Ascending aorta (tissue), 2 donors: Measurements from ENCODE around the gene HNRNPA3. TPM values are rescaled to one million over a fixed set of nuclear protein-coding genes. Genes with fewer than 3 reads are reported as not detected.
"Not testable (repeated sequence)": the region's sequence is repeated elsewhere in the genome, so short reads cannot be mapped to it uniquely, and the experiment has no call there.

Source experiments
- DNase-seq, 2 donors: peaks; one replicate each; pipeline ENCODE4 v3.0.0-alpha.2; 2019; ENCODE audit warnings: low spot score in 2 of 2
- H3K27ac ChIP-seq, 2 donors: fragments of 200-600 bp; sonication (generic); one replicate each; pipeline ENCODE4 v1.5.1; 2016 to 2017; ENCODE audit warnings: mild to moderate bottlenecking in 1 of 2
- H3K27me3 ChIP-seq: fragments of 200-600 bp; sonication (generic); one replicate; pipeline ENCODE4 v1.5.1; 2017
- H3K36me3 ChIP-seq, 2 donors: fragments of 200-600 bp; sonication (generic); one replicate each; pipeline ENCODE4 v1.5.1; 2016
- H3K4me1 ChIP-seq, 2 donors: fragments of 200-600 bp; sonication (generic); one replicate each; pipeline ENCODE4 v1.5.1; 2016 to 2017; ENCODE audit warnings: mild to moderate bottlenecking in 1 of 2
- H3K4me3 ChIP-seq, 2 donors: fragments of 200-600 bp; sonication (generic); one replicate each; pipeline ENCODE4 v1.5.1; 2016 to 2017; ENCODE audit warnings: mild to moderate bottlenecking in 1 of 2
- H3K9me3 ChIP-seq, 2 donors: fragments of 200-600 bp; sonication (generic); one replicate each; pipeline ENCODE4 v1.5.1; 2016
- intact Hi-C: fragments of 100-400 bp; cut with DNase I; formaldehyde crosslinking; loops from one replicate; pipeline ENCODE4 v1.15.1; 2023
- total RNA-seq: library from RNA; depleted of rRNA; stranded (reverse); fragments of >200 nt; gene quantifications from one replicate; pipeline ENCODE4 v1.1.0, GENCODE V29; 2016
- TF ChIP-seq, protein P1 (sequence below), 3 experiments: fragments of 200-600 bp in 2 of 3; fragments of 450-650 bp in 1 of 3; sonication (generic) in 2 of 3; IDR thresholded peaks; one replicate each; pipeline ENCODE4 v1.5.1; 2016 to 2019; ENCODE audit warnings: antibody characterized with exemption in 3 of 3, mild to moderate bottlenecking in 1 of 3, moderate library complexity in 1 of 3

The HNRNPA3 gene
- total RNA-seq, 1 donor from 2014 or later: 32.9 TPM

DNA sequence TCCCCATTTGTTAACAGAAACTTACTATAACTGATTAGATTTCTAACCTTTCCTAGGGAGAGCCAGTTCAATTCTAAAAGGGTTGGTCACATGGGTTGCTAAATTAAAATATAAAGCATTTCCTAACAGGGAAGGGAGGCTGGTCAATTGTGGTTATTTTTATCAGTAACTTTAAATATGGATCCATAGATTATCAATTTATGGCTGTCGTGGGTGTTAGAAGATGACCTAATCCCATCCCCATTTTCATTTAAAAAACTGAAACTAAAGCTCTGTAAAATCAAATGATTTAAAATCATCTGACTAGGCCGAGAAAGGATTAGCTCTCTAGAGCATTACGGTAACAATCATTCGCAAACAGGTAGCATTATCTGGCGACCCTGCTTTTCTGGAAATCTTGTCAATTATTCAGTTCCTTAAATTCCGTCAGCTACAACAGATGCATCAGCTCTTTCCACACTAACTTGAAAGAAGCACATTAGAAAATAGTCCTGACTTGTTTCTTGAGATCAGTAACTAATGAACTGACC, 953 bp upstream of the HNRNPA3 start:
- Histone ChIP-seq H3K4me1 (peaks cover 19 to 29% of the 10 kb centered on the region in 2 donors), H3K4me3 (peak overlapping the region; percentile 60 to 72), H3K36me3 (peaks cover 6 to 12% of the 10 kb centered on the region in 2 donors), H3K27me3 (no peaks in the 10 kb centered on the region), H3K9me3 (no peaks in the 10 kb centered on the region), H3K27ac (peak overlapping the region; percentile 97 to 100)
- intact Hi-C loops: loop anchor here (1.0 to 5.0 kb wide), 4 partner anchors 31 to 1241 kb away; partner anchors contain the start of genes PJVK and PRKRA
- TF ChIP-seq, protein P1, sequence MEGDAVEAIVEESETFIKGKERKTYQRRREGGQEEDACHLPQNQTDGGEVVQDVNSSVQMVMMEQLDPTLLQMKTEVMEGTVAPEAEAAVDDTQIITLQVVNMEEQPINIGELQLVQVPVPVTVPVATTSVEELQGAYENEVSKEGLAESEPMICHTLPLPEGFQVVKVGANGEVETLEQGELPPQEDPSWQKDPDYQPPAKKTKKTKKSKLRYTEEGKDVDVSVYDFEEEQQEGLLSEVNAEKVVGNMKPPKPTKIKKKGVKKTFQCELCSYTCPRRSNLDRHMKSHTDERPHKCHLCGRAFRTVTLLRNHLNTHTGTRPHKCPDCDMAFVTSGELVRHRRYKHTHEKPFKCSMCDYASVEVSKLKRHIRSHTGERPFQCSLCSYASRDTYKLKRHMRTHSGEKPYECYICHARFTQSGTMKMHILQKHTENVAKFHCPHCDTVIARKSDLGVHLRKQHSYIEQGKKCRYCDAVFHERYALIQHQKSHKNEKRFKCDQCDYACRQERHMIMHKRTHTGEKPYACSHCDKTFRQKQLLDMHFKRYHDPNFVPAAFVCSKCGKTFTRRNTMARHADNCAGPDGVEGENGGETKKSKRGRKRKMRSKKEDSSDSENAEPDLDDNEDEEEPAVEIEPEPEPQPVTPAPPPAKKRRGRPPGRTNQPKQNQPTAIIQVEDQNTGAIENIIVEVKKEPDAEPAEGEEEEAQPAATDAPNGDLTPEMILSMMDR (IDR thresholded peaks at IDR 0.05): no peak
- DNase-seq: no peak

DNA sequence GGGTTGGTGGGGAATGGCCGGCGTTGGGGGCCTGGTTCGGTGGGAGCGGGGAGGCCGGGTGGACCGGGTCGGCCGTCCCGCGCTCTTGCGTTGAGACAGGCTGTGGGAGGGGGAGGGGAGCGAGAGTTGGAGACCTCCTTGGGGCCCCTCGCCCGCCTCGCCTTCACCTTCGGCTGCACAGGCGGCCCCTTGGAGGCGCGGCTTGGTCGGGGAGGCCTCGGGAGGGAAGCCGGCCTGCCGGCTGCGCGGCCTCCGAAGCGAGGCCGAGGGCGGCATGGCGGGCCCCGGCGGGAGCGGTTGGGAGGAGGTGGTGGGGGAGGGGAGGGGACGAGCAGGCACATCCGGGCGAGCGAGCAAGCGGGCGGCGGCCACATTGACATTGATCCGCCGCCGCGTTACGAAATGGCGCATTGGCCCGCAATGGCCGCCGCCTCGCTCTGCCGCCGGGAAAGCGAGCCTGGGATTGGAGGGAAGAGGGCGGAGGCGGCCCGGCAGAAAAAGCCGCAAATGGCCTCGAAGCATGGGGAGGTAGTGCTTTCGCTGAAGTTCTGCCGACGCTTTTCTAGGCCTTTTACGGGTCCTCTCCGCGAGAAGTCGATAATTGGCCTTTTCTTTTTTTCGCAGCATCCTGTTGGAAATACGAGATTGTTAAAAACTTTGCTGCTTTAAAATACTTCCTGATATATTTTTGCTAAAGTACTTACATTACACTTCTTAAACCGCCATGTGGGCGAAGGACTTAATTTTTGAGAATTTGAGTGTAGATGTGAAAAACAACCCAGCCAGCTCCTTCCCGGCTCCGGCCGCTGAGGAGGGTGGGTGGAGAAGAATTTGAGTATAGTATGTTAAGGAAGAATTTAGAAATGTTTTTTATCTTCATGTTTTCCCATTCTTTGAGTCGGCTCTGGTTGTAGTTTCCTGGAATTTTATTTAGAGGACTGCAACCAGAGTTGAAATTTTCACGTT, 580 bp downstream of the HNRNPA3 start:
- Histone ChIP-seq H3K27ac (peak overlapping the region; percentile 97 to 100), H3K36me3 (peaks cover 19 to 27% of the 10 kb centered on the region in 2 donors), H3K4me3 (peak overlapping the region; percentile 78 to 99), H3K4me1 (peaks cover 22 to 40% of the 10 kb centered on the region in 2 donors), H3K9me3 (no peaks in the 10 kb centered on the region), H3K27me3 (no peaks in the 10 kb centered on the region)
- TF ChIP-seq, protein P1 (IDR thresholded peaks at IDR 0.05): no peak
- DNase-seq: peak; percentile 52 to 96
- intact Hi-C loops: loop anchor here (1.0 to 5.0 kb wide), 6 partner anchors 30 to 1239 kb away; partner anchors contain the start of genes PJVK and PRKRA

DNA sequence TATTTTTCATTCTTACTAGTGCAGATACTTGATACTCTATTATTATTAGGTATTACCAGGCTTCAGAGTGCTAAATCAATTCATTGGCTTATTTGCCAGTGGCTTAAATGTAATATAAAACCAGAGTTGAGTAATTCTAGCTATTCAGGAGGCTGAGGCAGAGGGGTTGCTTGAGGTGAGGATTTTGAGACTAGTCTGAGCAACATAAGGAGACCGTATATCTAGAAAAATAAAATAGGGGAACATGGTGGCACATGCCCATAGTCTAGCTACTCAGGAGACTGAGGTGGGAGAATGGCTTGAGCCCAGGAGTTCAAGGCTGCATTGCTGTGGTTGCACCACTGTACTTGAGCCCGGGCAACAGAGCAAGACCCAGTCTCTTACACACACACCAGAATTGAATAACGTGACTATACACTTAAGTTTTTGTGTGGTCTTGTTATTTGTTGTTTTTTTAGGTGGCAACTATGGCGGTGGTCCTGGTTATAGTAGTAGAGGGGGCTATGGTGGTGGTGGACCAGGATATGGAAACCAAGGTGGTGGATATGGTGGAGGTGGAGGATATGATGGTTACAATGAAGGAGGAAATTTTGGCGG, 4.8 kb downstream of the HNRNPA3 start:
- intact Hi-C loops: no loop called here
- Histone ChIP-seq H3K9me3 (no peaks in the 10 kb centered on the region), H3K4me3 (no peak overlapping the region), H3K4me1 (peaks cover 17 to 49% of the 10 kb centered on the region in 2 donors), H3K36me3 (peaks cover 43 to 66% of the 10 kb centered on the region in 2 donors), H3K27ac (no peak overlapping the region), H3K27me3 (no peaks in the 10 kb centered on the region)
- DNase-seq: no peak
- TF ChIP-seq, protein P1 (IDR thresholded peaks at IDR 0.05): no peak

DNA sequence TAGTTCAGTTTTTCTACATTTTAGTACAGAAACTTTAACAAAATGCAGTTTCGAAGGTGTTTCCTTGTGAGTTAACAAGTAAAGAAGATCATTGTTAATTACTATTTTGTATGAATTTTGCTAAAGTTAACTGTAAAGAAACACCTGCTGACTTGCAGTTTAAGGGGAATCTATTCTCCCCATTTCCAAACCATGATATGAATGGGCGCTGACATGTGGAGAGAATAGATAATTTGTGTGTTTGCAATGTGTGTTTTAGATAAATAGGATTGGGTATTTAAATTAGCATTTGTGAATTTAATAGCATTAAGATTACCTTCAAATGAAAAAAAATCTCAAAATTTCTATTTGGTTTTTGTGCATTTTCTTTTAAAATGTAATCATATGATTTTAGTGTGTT, 7.2 kb downstream of the HNRNPA3 start:
- intact Hi-C loops, H3K4me3 ChIP-seq, H3K27ac ChIP-seq, H3K9me3 ChIP-seq, DNase-seq, H3K27me3 ChIP-seq: not testable (repeated sequence)
- Histone ChIP-seq H3K36me3 (peaks cover 46 to 86% of the 10 kb centered on the region in 2 donors), H3K4me1 (peaks cover 6 to 43% of the 10 kb centered on the region in 2 donors)

DNA sequence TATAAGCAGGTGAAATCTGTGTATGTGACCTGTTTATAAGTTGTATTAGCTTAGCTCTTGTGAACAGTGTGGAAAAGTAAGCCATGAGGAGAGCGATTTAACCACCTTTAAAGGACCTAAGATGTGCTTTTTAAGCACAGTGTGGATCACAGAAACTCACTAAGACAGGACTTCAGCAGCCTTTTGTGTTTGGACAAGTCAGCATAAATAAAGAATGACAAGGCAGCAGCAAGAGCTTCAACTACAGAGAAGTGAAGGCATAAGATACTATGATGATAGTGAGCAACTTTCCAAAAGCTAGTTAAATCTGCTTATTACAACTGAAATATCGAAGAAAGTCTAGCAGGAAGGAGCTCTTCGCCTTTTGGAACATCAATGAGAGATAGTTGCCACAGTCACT, 8.9 kb downstream of the HNRNPA3 start:
- TF ChIP-seq, protein P1 (IDR thresholded peaks at IDR 0.05): no peak
- Histone ChIP-seq H3K27me3 (no peaks in the 10 kb centered on the region), H3K27ac (peak overlapping the region in 1 of 2 donors; percentile 27), H3K4me1 (peaks cover 6 to 31% of the 10 kb centered on the region in 2 donors), H3K4me3 (no peak overlapping the region), H3K9me3 (no peaks in the 10 kb centered on the region), H3K36me3 (peaks cover 41 to 82% of the 10 kb centered on the region in 2 donors)
- no peak for DNase-seq
- intact Hi-C loops: no loop called here
